ENCODE measurements around the gene HJV. TPM values are rescaled to one million over a fixed set of nuclear protein-coding genes. Genes with fewer than 3 reads are reported as not detected.

The HJV gene
- total and polyA plus RNA-seq, 2 donors, result 0.38 to 0.62 TPM

DNA sequence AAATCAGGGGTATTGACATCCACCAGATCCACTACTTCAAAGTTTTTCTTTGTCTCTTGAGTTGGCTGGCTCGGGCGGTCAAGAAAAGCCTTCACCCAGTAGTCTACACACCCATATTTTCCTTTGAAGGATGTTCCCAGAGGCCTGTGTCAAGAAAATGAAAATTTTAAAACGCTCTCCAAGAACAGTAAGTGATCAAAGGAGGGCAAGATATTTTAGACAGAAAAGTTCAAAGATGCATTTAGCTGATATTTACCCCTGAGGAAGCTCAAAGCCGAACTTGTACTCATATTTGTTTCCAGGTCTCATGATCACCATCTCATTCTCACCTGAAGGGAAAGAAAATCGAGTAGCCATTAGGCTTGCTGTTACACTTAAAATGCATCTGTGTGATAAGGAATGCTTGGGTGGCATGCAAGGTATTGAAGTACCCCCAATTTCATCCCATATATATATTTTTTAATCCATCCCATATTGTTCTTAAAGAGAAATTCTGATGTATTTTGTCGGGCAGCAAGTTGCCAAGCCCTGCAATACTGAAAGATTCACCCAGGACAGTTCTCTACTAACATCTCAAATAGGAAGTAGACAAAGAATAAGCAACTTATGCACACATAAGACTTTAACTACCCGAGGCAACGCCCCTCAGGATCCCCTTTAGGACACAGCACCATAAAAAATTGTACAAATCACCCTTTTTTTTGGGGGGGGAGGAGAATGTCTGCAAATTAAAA is 26.2 kb downstream of the HJV start:
- H3K4me1 ChIP-seq (ENCODE audit: control insufficient read depth in 2 of 2, insufficient read depth in 2 of 2, low read length in 2 of 2), result peaks cover 20 to 46% of the 10 kb centered on the region in 2 donors
- DNase-seq (ENCODE audit: low read depth in 6 of 9, low spot score in 9 of 9), result peak in 1 of 9 donors; percentile 46
- H3K9me3 ChIP-seq (ENCODE audit: control insufficient read depth in 2 of 2, insufficient read depth in 1 of 2, low read length in 1 of 2), result peaks cover 0 to 2% of the 10 kb centered on the region in 2 donors
- peaks cover 31 to 34% of the 10 kb centered on the region in 2 donors for H3K36me3 ChIP-seq (ENCODE audit: control insufficient read depth in 2 of 2, insufficient read depth in 2 of 2, low read length in 1 of 2)
- peak overlapping the region; percentile 76 to 92 for H3K4me3 ChIP-seq (ENCODE audit: low read length in 2 of 2)
- WGBS, result under 1% methylated on average over 8 of the region's 8 CpGs
- H3K27ac ChIP-seq (ENCODE audit: low read depth in 1 of 2, low read length in 1 of 2), result peak overlapping the region; percentile 95 to 99
- H3K27me3 ChIP-seq (ENCODE audit: control insufficient read depth in 2 of 2, insufficient read depth in 1 of 2, low read length in 1 of 2), result no peaks in the 10 kb centered on the region

DNA sequence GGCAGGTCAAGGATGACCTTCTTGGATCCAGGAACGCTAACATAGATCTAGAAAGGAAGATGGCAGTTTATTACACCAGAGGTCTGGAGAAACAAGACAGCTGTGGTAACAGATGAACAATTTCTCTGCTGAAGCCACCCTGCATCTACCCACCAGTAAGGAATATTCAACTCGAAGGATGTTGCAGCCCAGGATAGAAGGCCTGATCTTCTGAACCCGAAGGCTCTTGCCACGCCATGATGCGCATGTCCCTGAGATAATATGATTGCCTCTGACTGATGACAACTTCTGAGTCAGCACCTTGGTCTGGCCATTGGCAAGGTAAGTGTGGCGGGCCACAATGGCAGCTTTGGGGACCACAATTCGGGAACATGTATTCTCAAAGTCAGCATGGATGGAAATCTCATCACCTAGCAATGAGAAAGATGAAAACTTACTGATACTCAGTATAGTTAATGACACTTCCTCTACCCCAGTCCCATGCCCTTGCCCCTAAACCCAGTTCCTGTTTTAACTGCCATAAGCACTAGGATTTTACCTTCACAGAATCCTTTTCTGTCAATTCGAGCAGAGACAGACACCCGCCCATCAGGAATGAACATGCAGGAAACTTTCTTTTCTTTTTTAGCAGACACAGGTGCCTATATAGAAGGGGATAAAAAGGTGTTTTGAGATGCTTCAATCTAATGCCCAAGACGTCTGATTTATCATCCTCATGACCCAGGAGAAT is 27.0 kb downstream of the HJV start:
- Histone ChIP-seq H3K36me3 (ENCODE audit: control insufficient read depth in 2 of 2, insufficient read depth in 2 of 2, low read length in 1 of 2) (peaks cover 31 to 34% of the 10 kb centered on the region in 2 donors), H3K27me3 (ENCODE audit: control insufficient read depth in 2 of 2, insufficient read depth in 1 of 2, low read length in 1 of 2) (no peaks in the 10 kb centered on the region), H3K27ac (ENCODE audit: low read depth in 1 of 2, low read length in 1 of 2) (peak overlapping the region; percentile 95 to 99), H3K9me3 (ENCODE audit: control insufficient read depth in 2 of 2, insufficient read depth in 1 of 2, low read length in 1 of 2) (peaks cover 0 to 2% of the 10 kb centered on the region in 2 donors), H3K4me3 (ENCODE audit: low read length in 2 of 2) (peak overlapping the region; percentile 76 to 92), H3K4me1 (ENCODE audit: control insufficient read depth in 2 of 2, insufficient read depth in 2 of 2, low read length in 2 of 2) (peaks cover 16 to 38% of the 10 kb centered on the region in 2 donors)
- 15% methylated on average over 10 of the region's 10 CpGs for WGBS
- no peak for DNase-seq (ENCODE audit: low read depth in 6 of 9, low spot score in 9 of 9)

GRCh38 chr1:145993618-145994390 is 27.7 kb downstream of the HJV start:
- Histone ChIP-seq H3K4me1 (ENCODE audit: control insufficient read depth in 2 of 2, insufficient read depth in 2 of 2, low read length in 2 of 2) (peaks cover 9 to 36% of the 10 kb centered on the region in 2 donors), H3K4me3 (ENCODE audit: low read length in 2 of 2) (peak overlapping the region; percentile 76 to 92), H3K9me3 (ENCODE audit: control insufficient read depth in 2 of 2, insufficient read depth in 1 of 2, low read length in 1 of 2) (peaks cover 0 to 2% of the 10 kb centered on the region in 2 donors), H3K27ac (ENCODE audit: low read depth in 1 of 2, low read length in 1 of 2) (peak overlapping the region; percentile 95 to 99), H3K27me3 (ENCODE audit: control insufficient read depth in 2 of 2, insufficient read depth in 1 of 2, low read length in 1 of 2) (no peaks in the 10 kb centered on the region), H3K36me3 (ENCODE audit: control insufficient read depth in 2 of 2, insufficient read depth in 2 of 2, low read length in 1 of 2) (peaks cover 31 to 34% of the 10 kb centered on the region in 2 donors)
- no peak for DNase-seq (ENCODE audit: low read depth in 6 of 9, low spot score in 9 of 9)
- 37% methylated on average over 6 of the region's 6 CpGs for WGBS

- H3K27me3 ChIP-seq (ENCODE audit: control insufficient read depth in 2 of 2, insufficient read depth in 1 of 2, low read length in 1 of 2), result no peaks in the 10 kb centered on the region
- H3K36me3 ChIP-seq (ENCODE audit: control insufficient read depth in 2 of 2, insufficient read depth in 2 of 2, low read length in 1 of 2), result peaks cover 31 to 34% of the 10 kb centered on the region in 2 donors
- H3K27ac ChIP-seq (ENCODE audit: low read depth in 1 of 2, low read length in 1 of 2), result peak overlapping the region; percentile 56 to 99
- H3K4me1 ChIP-seq (ENCODE audit: control insufficient read depth in 2 of 2, insufficient read depth in 2 of 2, low read length in 2 of 2), result peaks cover 5 to 33% of the 10 kb centered on the region in 2 donors
- no peak for DNase-seq (ENCODE audit: low read depth in 6 of 9, low spot score in 9 of 9)
- 69% methylated on average over 5 of the region's 5 CpGs for WGBS
- peaks cover 0 to 2% of the 10 kb centered on the region in 2 donors for H3K9me3 ChIP-seq (ENCODE audit: control insufficient read depth in 2 of 2, insufficient read depth in 1 of 2, low read length in 1 of 2)
- peak overlapping the region; percentile 76 to 92 for H3K4me3 ChIP-seq (ENCODE audit: low read length in 2 of 2)
Observed at GRCh38 chr1:145992958-145993617, 28.4 kb downstream of the HJV start.

GRCh38 chr1:145992502-145992936 is 29.0 kb downstream of the HJV start:
- Histone ChIP-seq H3K27ac (ENCODE audit: low read depth in 1 of 2, low read length in 1 of 2) (peak overlapping the region; percentile 34 to 56), H3K4me1 (ENCODE audit: control insufficient read depth in 2 of 2, insufficient read depth in 2 of 2, low read length in 2 of 2) (peaks cover 5 to 29% of the 10 kb centered on the region in 2 donors), H3K27me3 (ENCODE audit: control insufficient read depth in 2 of 2, insufficient read depth in 1 of 2, low read length in 1 of 2) (no peaks in the 10 kb centered on the region), H3K4me3 (ENCODE audit: low read length in 2 of 2) (peak overlapping the region; percentile 76 to 92), H3K9me3 (ENCODE audit: control insufficient read depth in 2 of 2, insufficient read depth in 1 of 2, low read length in 1 of 2) (peaks cover 0 to 2% of the 10 kb centered on the region in 2 donors), H3K36me3 (ENCODE audit: control insufficient read depth in 2 of 2, insufficient read depth in 2 of 2, low read length in 1 of 2) (peaks cover 31 to 34% of the 10 kb centered on the region in 2 donors)
- 71% methylated on average over 1 of the region's 1 CpG for WGBS
- no peak for DNase-seq (ENCODE audit: low read depth in 6 of 9, low spot score in 9 of 9)

DNA sequence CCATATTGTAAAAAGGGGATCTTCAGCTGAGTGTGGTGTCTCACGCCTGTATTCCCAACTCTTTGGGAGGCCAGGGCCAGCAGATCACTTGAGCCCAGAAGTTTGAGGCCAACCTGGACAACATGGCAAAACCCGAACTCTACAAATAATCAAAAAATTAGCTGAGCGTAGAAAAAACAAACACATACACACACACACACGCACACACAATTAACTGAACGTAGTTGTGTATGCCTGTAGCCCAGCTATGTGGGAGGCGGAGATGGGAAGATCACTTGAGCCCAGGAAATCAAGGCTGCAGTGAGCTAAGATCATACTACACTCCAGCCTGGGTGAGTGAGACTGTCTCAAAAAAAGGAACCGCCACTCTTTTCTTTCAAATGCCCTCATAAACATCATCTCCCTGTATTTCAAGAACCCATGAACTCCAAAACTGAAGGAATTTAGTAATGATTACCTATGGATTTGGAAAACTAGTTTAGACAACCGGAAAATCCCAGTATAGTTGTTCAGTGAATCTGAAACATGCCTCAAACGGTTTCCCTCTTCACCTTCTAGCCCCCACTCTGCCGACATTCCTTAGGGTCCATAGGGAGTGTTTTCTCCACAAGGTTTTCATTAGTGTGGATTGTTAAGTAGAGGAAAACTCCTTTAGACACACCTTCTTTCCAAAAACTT is 29.7 kb downstream of the HJV start:
- Histone ChIP-seq H3K4me3 (ENCODE audit: low read length in 2 of 2) (peak overlapping the region in 1 of 2 donors; percentile 92), H3K4me1 (ENCODE audit: control insufficient read depth in 2 of 2, insufficient read depth in 2 of 2, low read length in 2 of 2) (peaks cover 5 to 29% of the 10 kb centered on the region in 2 donors), H3K9me3 (ENCODE audit: control insufficient read depth in 2 of 2, insufficient read depth in 1 of 2, low read length in 1 of 2) (peaks cover 0 to 2% of the 10 kb centered on the region in 2 donors), H3K27ac (ENCODE audit: low read depth in 1 of 2, low read length in 1 of 2) (peak overlapping the region; percentile 8 to 43), H3K36me3 (ENCODE audit: control insufficient read depth in 2 of 2, insufficient read depth in 2 of 2, low read length in 1 of 2) (peaks cover 31 to 34% of the 10 kb centered on the region in 2 donors), H3K27me3 (ENCODE audit: control insufficient read depth in 2 of 2, insufficient read depth in 1 of 2, low read length in 1 of 2) (no peaks in the 10 kb centered on the region)
- DNase-seq (ENCODE audit: low read depth in 6 of 9, low spot score in 9 of 9), result no peak
- WGBS, result 92% methylated on average over 10 of the region's 10 CpGs

GRCh38 chr1:145990249-145990855 is 31.2 kb downstream of the HJV start:
- peak overlapping the region in 1 of 2 donors; percentile 78 for H3K27ac ChIP-seq (ENCODE audit: low read depth in 1 of 2, low read length in 1 of 2)
- DNase-seq (ENCODE audit: low read depth in 6 of 9, low spot score in 9 of 9), result no peak

GRCh38 chr1:145988773-145989172 is 32.8 kb downstream of the HJV start:
- H3K9me3 ChIP-seq (ENCODE audit: control insufficient read depth in 2 of 2, insufficient read depth in 1 of 2, low read length in 1 of 2), result no peaks in the 10 kb centered on the region
- H3K4me3 ChIP-seq (ENCODE audit: low read length in 2 of 2), result no peak overlapping the region
- peak in 2 of 9 donors; percentile 42 to 70 for DNase-seq (ENCODE audit: low read depth in 6 of 9, low spot score in 9 of 9)
- H3K27ac ChIP-seq (ENCODE audit: low read depth in 1 of 2, low read length in 1 of 2), result peak overlapping the region; percentile 64 to 81
- 66% methylated on average over 5 of the region's 5 CpGs for WGBS
- H3K36me3 ChIP-seq (ENCODE audit: control insufficient read depth in 2 of 2, insufficient read depth in 2 of 2, low read length in 1 of 2), result peaks cover 14 to 18% of the 10 kb centered on the region in 2 donors
- H3K4me1 ChIP-seq (ENCODE audit: control insufficient read depth in 2 of 2, insufficient read depth in 2 of 2, low read length in 2 of 2), result peaks cover 8 to 42% of the 10 kb centered on the region in 2 donors
- no peaks in the 10 kb centered on the region for H3K27me3 ChIP-seq (ENCODE audit: control insufficient read depth in 2 of 2, insufficient read depth in 1 of 2, low read length in 1 of 2)

More at GRCh38 chr1:145990249-145990855, 31.2 kb downstream of the HJV start:
- H3K27me3 ChIP-seq (ENCODE audit: control insufficient read depth in 2 of 2, insufficient read depth in 1 of 2, low read length in 1 of 2), result no peaks in the 10 kb centered on the region
- H3K9me3 ChIP-seq (ENCODE audit: control insufficient read depth in 2 of 2, insufficient read depth in 1 of 2, low read length in 1 of 2), result peaks cover 0 to 2% of the 10 kb centered on the region in 2 donors
- H3K36me3 ChIP-seq (ENCODE audit: control insufficient read depth in 2 of 2, insufficient read depth in 2 of 2, low read length in 1 of 2), result peaks cover 30 to 34% of the 10 kb centered on the region in 2 donors
- H3K4me3 ChIP-seq (ENCODE audit: low read length in 2 of 2), result no peak overlapping the region
- 97% methylated on average over 7 of the region's 7 CpGs for WGBS
- H3K4me1 ChIP-seq (ENCODE audit: control insufficient read depth in 2 of 2, insufficient read depth in 2 of 2, low read length in 2 of 2), result peaks cover 6 to 37% of the 10 kb centered on the region in 2 donors
